Osteoblast (primary cell): ENCODE results near the gene RRAS. TPM values are rescaled to one million over a fixed set of nuclear protein-coding genes. Genes with fewer than 3 reads are reported as not detected.

Experiments used
- DNase-seq: peaks from one replicate; pipeline ENCODE4 v3.0.0; 2011; ENCODE audit warnings: low spot score, mixed read lengths; ENCODE audit not compliant: insufficient read length; ENCODE audit errors: missing footprints
- H2AFZ ChIP-seq: 2 replicates; pipeline ENCODE4 v1.6.0; 2011; ENCODE audit warnings: mild to moderate bottlenecking, low read length
- H3K27ac ChIP-seq: 2 replicates; pipeline ENCODE4 v1.5.1; 2011; ENCODE audit warnings: mild to moderate bottlenecking, low read depth, low read length, moderate library complexity
- H3K27me3 ChIP-seq: 2 replicates; pipeline ENCODE4 v1.6.0; 2012; ENCODE audit warnings: mild to moderate bottlenecking, control low read depth, inconsistent platforms, low read length, moderate library complexity; ENCODE audit not compliant: insufficient read depth
- H3K36me3 ChIP-seq: 2 replicates; pipeline ENCODE4 v1.5.1; 2011; ENCODE audit warnings: mild to moderate bottlenecking, low read length, control low read depth, moderate library complexity; ENCODE audit not compliant: insufficient read depth
- H3K4me1 ChIP-seq: 2 replicates; pipeline ENCODE4 v1.5.1; 2011; ENCODE audit warnings: mild to moderate bottlenecking, low read length, control low read depth, moderate library complexity; ENCODE audit not compliant: insufficient read depth
- H3K4me2 ChIP-seq: 2 replicates; pipeline ENCODE4 v1.6.0; 2011; ENCODE audit warnings: mild to moderate bottlenecking, low read length; ENCODE audit not compliant: insufficient read depth
- H3K4me3 ChIP-seq: fragments of 200-600 bp; sonication (generic); 3 replicates; pipeline ENCODE4 v1.5.1; 2012; ENCODE audit warnings: mild to moderate bottlenecking, low read length, inconsistent platforms; ENCODE audit not compliant: insufficient read depth
- H3K79me2 ChIP-seq: 2 replicates; pipeline ENCODE4 v1.6.0; 2012; ENCODE audit warnings: mild to moderate bottlenecking, low read length, control low read depth, inconsistent platforms; ENCODE audit not compliant: insufficient read depth
- H3K9me3 ChIP-seq: 2 replicates; pipeline ENCODE4 v1.5.1; 2011; ENCODE audit warnings: low read depth, low read length, control low read depth
- H4K20me1 ChIP-seq: 2 replicates; pipeline ENCODE4 v1.6.0; 2012; ENCODE audit warnings: mild to moderate bottlenecking, low read length, control low read depth; ENCODE audit not compliant: insufficient read depth
- CTCF ChIP-seq: IDR thresholded peaks from 2 replicates; pipeline ENCODE4 v1.5.1; 2011; ENCODE audit warnings: mild to moderate bottlenecking, low read depth, low read length, moderate library complexity; ENCODE audit errors: extremely low read depth
- total RNA-seq: library from RNA; depleted of rRNA; stranded (reverse); fragments of >200 nt; gene quantifications from 2 replicates; pipeline ENCODE4 v1.2.3, GENCODE V29; 2012

The RRAS gene
- total RNA-seq, 1 donor: 31.8 TPM

- peaks cover 74% of the 10 kb centered on the region for H3K36me3 ChIP-seq
Observed at GRCh38 chr19:49658566-49659442, 18.9 kb upstream of the RRAS start.

GRCh38 chr19:49658139-49658517 lies 18.2 kb upstream of the RRAS start:
- H3K9me3 ChIP-seq: no peaks in the 10 kb centered on the region
- TF ChIP-seq CTCF: no peak
- H3K27me3 ChIP-seq: no peaks in the 10 kb centered on the region
- H2AFZ ChIP-seq: no peak overlapping the region
- peaks cover 13% of the 10 kb centered on the region for H4K20me1 ChIP-seq
- no peaks in the 10 kb centered on the region for H3K4me1 ChIP-seq
- peaks cover 76% of the 10 kb centered on the region for H3K36me3 ChIP-seq
- no peak overlapping the region for H3K4me3 ChIP-seq
- DNase-seq: no peak
- no peak overlapping the region for H3K27ac ChIP-seq
- H3K79me2 ChIP-seq: peaks cover 19% of the 10 kb centered on the region
- no peak overlapping the region for H3K4me2 ChIP-seq

More at GRCh38 chr19:49658566-49659442, 18.9 kb upstream of the RRAS start:
- no peak for DNase-seq
- no peak for TF ChIP-seq CTCF
- no peaks in the 10 kb centered on the region for H3K9me3 ChIP-seq
- no peak overlapping the region for H3K4me2 ChIP-seq
- peaks cover 12% of the 10 kb centered on the region for H4K20me1 ChIP-seq
- no peak overlapping the region for H3K27ac ChIP-seq
- H3K79me2 ChIP-seq: peaks cover 17% of the 10 kb centered on the region
- no peaks in the 10 kb centered on the region for H3K27me3 ChIP-seq
- no peak overlapping the region for H3K4me3 ChIP-seq
- H2AFZ ChIP-seq: no peak overlapping the region
- H3K4me1 ChIP-seq: no peaks in the 10 kb centered on the region

- Histone ChIP-seq H4K20me1 (peaks cover 13% of the 10 kb centered on the region), H3K27me3 (no peaks in the 10 kb centered on the region), H2AFZ (no peak overlapping the region), H3K4me1 (no peaks in the 10 kb centered on the region), H3K36me3 (peaks cover 75% of the 10 kb centered on the region), H3K79me2 (peaks cover 19% of the 10 kb centered on the region), H3K4me3 (no peak overlapping the region), H3K27ac (no peak overlapping the region), H3K9me3 (no peaks in the 10 kb centered on the region), H3K4me2 (no peak overlapping the region)
- DNase-seq: no peak
- no peak for TF ChIP-seq CTCF
Observed at GRCh38 chr19:49657493-49658138, 17.7 kb upstream of the RRAS start.

- H2AFZ ChIP-seq: no peak overlapping the region
- no peak for TF ChIP-seq CTCF
- peaks cover 13% of the 10 kb centered on the region for H4K20me1 ChIP-seq
- H3K4me1 ChIP-seq: no peaks in the 10 kb centered on the region
- no peak overlapping the region for H3K4me3 ChIP-seq
- H3K79me2 ChIP-seq: peaks cover 19% of the 10 kb centered on the region
- H3K9me3 ChIP-seq: no peaks in the 10 kb centered on the region
- no peak overlapping the region for H3K4me2 ChIP-seq
- no peak for DNase-seq
- peaks cover 71% of the 10 kb centered on the region for H3K36me3 ChIP-seq
- no peaks in the 10 kb centered on the region for H3K27me3 ChIP-seq
- H3K27ac ChIP-seq: no peak overlapping the region
Observed at GRCh38 chr19:49656456-49657109, 16.6 kb upstream of the RRAS start.
